OCI-LY1 (cell line): ENCODE data around the gene DROSHA.

Experiments used
- H2AFZ ChIP-seq: fragments of 200-600 bp; sonication (generic), shearing (Covaris generic); 2 replicates; pipeline ENCODE4 v1.6.0; 2014; ENCODE audit warnings: antibody characterized with exemption, mild to moderate bottlenecking, low read length
- H3F3A ChIP-seq: fragments of 200-600 bp; sonication (generic), shearing (Covaris generic); 2 replicates; pipeline ENCODE4 v1.6.0; 2014; ENCODE audit warnings: mild to moderate bottlenecking, antibody characterized with exemption, low read length, moderate library complexity; ENCODE audit not compliant: insufficient read depth
- H3K27ac ChIP-seq: fragments of 200-600 bp; sonication (generic); 2 replicates; pipeline ENCODE4 v1.5.1; 2014; ENCODE audit warnings: low read length, mixed run types, mild to moderate bottlenecking, low read depth; ENCODE audit not compliant: poor library complexity, severe bottlenecking
- H3K27me3 ChIP-seq: fragments of 200-600 bp; sonication (generic); 2 replicates; pipeline ENCODE4 v1.6.0; 2014; ENCODE audit warnings: antibody characterized with exemption, mild to moderate bottlenecking, low read length, moderate library complexity; ENCODE audit not compliant: insufficient read depth
- H3K36me3 ChIP-seq: fragments of 200-600 bp; sonication (generic); 2 replicates; pipeline ENCODE4 v1.6.1; 2014; ENCODE audit warnings: mild to moderate bottlenecking, antibody characterized with exemption, low read length, moderate library complexity, mixed read lengths; ENCODE audit not compliant: insufficient read depth
- H3K4me1 ChIP-seq: fragments of 200-600 bp; sonication (generic); 2 replicates; pipeline ENCODE4 v1.5.1; 2014; ENCODE audit warnings: mild to moderate bottlenecking, low read length, moderate library complexity; ENCODE audit not compliant: insufficient read depth, severe bottlenecking
- H3K4me2 ChIP-seq: fragments of 200-600 bp; sonication (generic), shearing (Covaris generic); 2 replicates; pipeline ENCODE4 v1.6.1; 2014; ENCODE audit warnings: low read length
- H3K4me3 ChIP-seq: fragments of 200-600 bp; sonication (generic); 2 replicates; pipeline ENCODE4 v1.5.1; 2014; ENCODE audit warnings: low read length, low read depth, mild to moderate bottlenecking, mixed read lengths; ENCODE audit not compliant: poor library complexity, severe bottlenecking
- H3K79me2 ChIP-seq: fragments of 200-600 bp; shearing (Covaris generic); 2 replicates; pipeline ENCODE4 v1.6.1; 2016; ENCODE audit warnings: mixed run types, low read length, mixed read lengths; ENCODE audit not compliant: insufficient read depth
- H3K9ac ChIP-seq: fragments of 200-600 bp; sonication (generic), shearing (Covaris generic); 2 replicates; pipeline ENCODE4 v1.6.1; 2014; ENCODE audit warnings: mild to moderate bottlenecking, low read length, mixed read lengths
- H3K9me2 ChIP-seq: fragments of 200-600 bp; sonication (generic), shearing (Covaris generic); 2 replicates; pipeline ENCODE4 v1.6.1; 2014; ENCODE audit warnings: low read depth, mild to moderate bottlenecking, low read length, mixed read lengths
- H3K9me3 ChIP-seq: fragments of 200-600 bp; shearing (Covaris generic); 2 replicates; pipeline ENCODE4 v1.6.1; 2014; ENCODE audit warnings: low read length, mixed read lengths
- H4K20me1 ChIP-seq: fragments of 200-600 bp; sonication (generic), shearing (Covaris generic); 2 replicates; pipeline ENCODE4 v1.6.0; 2016; ENCODE audit warnings: mild to moderate bottlenecking, low read length; ENCODE audit not compliant: insufficient read depth
- EZH2 ChIP-seq: fragments of 200-600 bp; sonication (generic), shearing (Covaris generic); IDR thresholded peaks from 2 replicates; pipeline ENCODE4 v1.8.0; 2017; ENCODE audit warnings: borderline replicate concordance, mixed run types, mild to moderate bottlenecking, antibody characterized with exemption, low read length, moderate library complexity, mixed read lengths
- TF ChIP-seq, protein P1 (sequence below): fragments of 200-600 bp; sonication (generic), shearing (Covaris generic); IDR thresholded peaks from 2 replicates; pipeline ENCODE4 v1.5.1; 2017; ENCODE audit warnings: mild to moderate bottlenecking, antibody characterized with exemption, low read length, moderate library complexity, mixed read lengths

Gene DROSHA

GRCh38 chr5:31455172-31455571, 76.7 kb downstream of the DROSHA start:
- H3K9me2 ChIP-seq, result no peaks in the 10 kb centered on the region
- H3K9me3 ChIP-seq, result 0 out of 2 replicates have a peak, but pooled peaks cover 7% of the 10 kb centered on the region
- no peak overlapping the region for H3K4me3 ChIP-seq
- H3K4me1 ChIP-seq, result no peaks in the 10 kb centered on the region
- no peak overlapping the region for H3K4me2 ChIP-seq
- no peak overlapping the region for H3K9ac ChIP-seq
- H3K79me2 ChIP-seq, result no peaks in the 10 kb centered on the region
- no peak overlapping the region for H2AFZ ChIP-seq
- H3K27ac ChIP-seq, result no peak overlapping the region
- H4K20me1 ChIP-seq, result no peaks in the 10 kb centered on the region
- H3K36me3 ChIP-seq, result peaks cover 54% of the 10 kb centered on the region
- H3F3A ChIP-seq, result no peaks in the 10 kb centered on the region
- H3K27me3 ChIP-seq, result no peaks in the 10 kb centered on the region
- no peak for TF ChIP-seq EZH2
- TF ChIP-seq, protein P1, sequence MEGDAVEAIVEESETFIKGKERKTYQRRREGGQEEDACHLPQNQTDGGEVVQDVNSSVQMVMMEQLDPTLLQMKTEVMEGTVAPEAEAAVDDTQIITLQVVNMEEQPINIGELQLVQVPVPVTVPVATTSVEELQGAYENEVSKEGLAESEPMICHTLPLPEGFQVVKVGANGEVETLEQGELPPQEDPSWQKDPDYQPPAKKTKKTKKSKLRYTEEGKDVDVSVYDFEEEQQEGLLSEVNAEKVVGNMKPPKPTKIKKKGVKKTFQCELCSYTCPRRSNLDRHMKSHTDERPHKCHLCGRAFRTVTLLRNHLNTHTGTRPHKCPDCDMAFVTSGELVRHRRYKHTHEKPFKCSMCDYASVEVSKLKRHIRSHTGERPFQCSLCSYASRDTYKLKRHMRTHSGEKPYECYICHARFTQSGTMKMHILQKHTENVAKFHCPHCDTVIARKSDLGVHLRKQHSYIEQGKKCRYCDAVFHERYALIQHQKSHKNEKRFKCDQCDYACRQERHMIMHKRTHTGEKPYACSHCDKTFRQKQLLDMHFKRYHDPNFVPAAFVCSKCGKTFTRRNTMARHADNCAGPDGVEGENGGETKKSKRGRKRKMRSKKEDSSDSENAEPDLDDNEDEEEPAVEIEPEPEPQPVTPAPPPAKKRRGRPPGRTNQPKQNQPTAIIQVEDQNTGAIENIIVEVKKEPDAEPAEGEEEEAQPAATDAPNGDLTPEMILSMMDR, result no peak

DNA sequence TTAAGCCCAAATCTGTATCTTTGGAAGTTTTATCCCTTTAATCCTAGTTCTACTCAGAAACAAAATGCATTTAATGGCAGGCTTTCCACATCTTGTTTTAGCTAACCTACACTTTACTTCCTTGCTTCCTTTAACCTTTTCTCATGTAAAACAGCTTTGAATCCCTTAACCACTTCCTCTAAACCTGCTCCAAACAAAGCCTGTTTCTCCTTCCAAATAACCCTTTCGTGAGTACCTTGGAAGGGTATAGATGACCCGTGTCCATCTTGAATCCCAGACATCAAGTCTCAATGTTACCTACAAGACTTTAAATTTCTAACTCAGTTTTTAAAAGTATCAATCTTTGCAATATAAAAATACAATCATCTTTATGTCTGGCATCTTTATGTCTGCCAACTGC, 78.4 kb downstream of the DROSHA start:
- H3K36me3 ChIP-seq, result peaks cover 56% of the 10 kb centered on the region
- no peak overlapping the region for H2AFZ ChIP-seq
- H3K27me3 ChIP-seq, result no peaks in the 10 kb centered on the region
- H3K27ac ChIP-seq, result no peak overlapping the region
- H3K79me2 ChIP-seq, result no peaks in the 10 kb centered on the region
- H3K4me1 ChIP-seq, result no peaks in the 10 kb centered on the region
- H4K20me1 ChIP-seq, result no peaks in the 10 kb centered on the region
- no peaks in the 10 kb centered on the region for H3K9me2 ChIP-seq
- H3K4me3 ChIP-seq, result no peak overlapping the region
- H3K9me3 ChIP-seq, result 0 out of 2 replicates have a peak, but pooled peaks cover 7% of the 10 kb centered on the region
- TF ChIP-seq EZH2, result no peak
- TF ChIP-seq, protein P1, result no peak
- H3K9ac ChIP-seq, result no peak overlapping the region
- H3F3A ChIP-seq, result no peaks in the 10 kb centered on the region
- H3K4me2 ChIP-seq, result no peak overlapping the region

- Histone ChIP-seq H3K4me2 (no peak overlapping the region), H3K36me3 (peaks cover 56% of the 10 kb centered on the region)
- TF ChIP-seq, protein P1, result no peak
- TF ChIP-seq EZH2, result no peak
Observed at GRCh38 chr5:31452314-31452713, 79.6 kb downstream of the DROSHA start.

More at GRCh38 chr5:31452314-31452713, 79.6 kb downstream of the DROSHA start:
- H3K9me2 ChIP-seq, result no peaks in the 10 kb centered on the region
- no peak overlapping the region for H3K27ac ChIP-seq
- H2AFZ ChIP-seq, result no peak overlapping the region
- H4K20me1 ChIP-seq, result no peaks in the 10 kb centered on the region
- no peaks in the 10 kb centered on the region for H3K27me3 ChIP-seq
- H3K79me2 ChIP-seq, result no peaks in the 10 kb centered on the region
- no peak overlapping the region for H3K9ac ChIP-seq
- 0 out of 2 replicates have a peak, but pooled peaks cover 7% of the 10 kb centered on the region for H3K9me3 ChIP-seq
- H3K4me3 ChIP-seq, result no peak overlapping the region
- H3K4me1 ChIP-seq, result no peaks in the 10 kb centered on the region
- H3F3A ChIP-seq, result no peaks in the 10 kb centered on the region
